Posterior vena cava (tissue), 2 donors: ENCODE results near the gene ZNF316. TPM values are rescaled to one million over a fixed set of nuclear protein-coding genes. Genes with fewer than 3 reads are reported as not detected.

Source experiments
- DNase-seq: peaks from one replicate; pipeline ENCODE4 v3.0.0-alpha.2; 2020; ENCODE audit warnings: low spot score
- intact Hi-C, 2 donors: fragments of 100-400 bp; cut with DNase I; formaldehyde crosslinking; loops; one replicate each; pipeline versions ENCODE4 v1.14.1 to v1.14.2; 2022 to 2023
- total RNA-seq, 2 donors: library from RNA; stranded (reverse); fragmentation: NEBNext Ultra II Directional; extraction: Animal tissue kit (Norgen Biotek cat#: 25700); gene quantifications; one replicate each; pipeline ENCODE4 v1.2.1, GENCODE V29; 2021
- donor health status: DM: yes; HTN: yes; CAD: no.
- donor health status: DM: yes; HTN: yes; CAD: no.

ZNF316 gene
- total RNA-seq, 2 donors from 2014 or later: 16.1 to 22.5 TPM

DNA sequence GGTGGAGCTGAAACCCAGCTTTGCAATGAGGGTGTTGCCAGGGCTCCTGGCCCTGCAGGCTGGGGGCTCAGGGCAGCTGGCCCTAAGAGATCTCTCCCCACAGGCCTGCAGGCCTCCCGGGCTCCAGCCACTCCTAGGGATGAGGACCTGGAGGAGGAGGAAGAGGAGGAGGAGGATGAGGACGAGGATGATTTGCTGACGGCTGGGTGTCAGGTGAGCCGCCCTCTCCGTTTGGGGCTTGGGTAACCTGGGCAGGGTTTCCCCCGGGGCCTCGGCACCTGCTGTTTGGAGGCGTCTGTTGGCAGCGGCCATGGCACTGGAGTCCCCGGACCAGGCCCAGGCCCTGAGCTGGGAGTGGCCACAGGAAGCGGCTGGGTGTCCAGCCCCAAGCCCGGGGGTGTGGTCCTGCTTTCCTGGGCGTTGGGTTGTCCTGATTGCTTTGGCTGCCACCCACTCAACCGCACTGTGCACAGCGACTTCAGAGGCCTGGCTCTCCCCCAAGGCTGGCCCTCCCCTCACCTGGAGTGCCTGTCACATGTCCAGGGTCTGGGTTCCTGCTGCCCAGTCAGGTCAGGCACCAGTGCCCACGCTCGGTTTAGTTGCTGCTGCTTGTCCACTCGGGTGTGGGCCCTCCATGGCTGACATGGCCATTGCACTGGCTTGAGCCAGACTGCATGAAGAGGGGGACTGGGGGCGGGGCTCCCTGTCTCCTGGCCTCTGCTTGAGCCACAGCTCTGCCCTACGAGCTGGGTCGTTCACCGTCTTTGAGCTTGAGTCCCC lies 5.9 kb downstream of the ZNF316 start:
- no peak for DNase-seq
- intact Hi-C loops: no loop called here

DNA sequence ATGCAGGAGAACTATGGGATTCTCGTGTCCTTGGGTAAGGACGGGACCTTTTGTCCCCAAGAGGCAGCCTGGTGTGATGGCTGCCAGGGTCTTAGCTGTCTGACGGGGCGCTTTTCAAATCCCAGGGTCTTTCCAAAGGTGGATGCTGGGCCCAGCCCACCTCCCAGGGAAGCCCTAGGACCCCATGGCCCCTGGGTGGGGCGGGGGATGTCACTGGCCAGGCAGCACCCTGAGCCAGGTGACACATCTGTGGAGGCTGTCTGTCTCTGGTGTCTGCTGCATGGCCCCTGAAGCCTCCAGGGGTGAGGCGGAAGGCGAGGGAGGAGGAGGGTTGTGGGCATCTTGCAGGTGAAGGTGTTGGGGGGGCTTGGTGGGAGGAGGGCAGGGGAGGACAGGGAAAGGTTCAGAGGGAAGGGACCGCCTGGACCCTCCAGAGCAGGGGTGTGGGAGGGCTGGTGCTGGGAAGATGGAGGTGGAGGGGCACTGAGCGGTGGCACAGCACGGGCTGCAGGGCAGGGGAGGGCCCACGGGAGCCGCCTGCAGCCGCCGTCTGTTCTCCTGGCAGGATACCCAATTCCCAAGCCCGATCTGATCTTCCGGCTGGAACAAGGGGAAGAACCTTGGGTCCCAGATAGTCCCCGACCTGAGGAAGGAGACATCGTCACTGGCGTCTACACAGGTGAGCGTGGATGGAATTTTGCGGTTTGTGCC lies 7.0 kb downstream of the ZNF316 start:
- DNase-seq: no peak
- intact Hi-C loops: no loop called here

DNA sequence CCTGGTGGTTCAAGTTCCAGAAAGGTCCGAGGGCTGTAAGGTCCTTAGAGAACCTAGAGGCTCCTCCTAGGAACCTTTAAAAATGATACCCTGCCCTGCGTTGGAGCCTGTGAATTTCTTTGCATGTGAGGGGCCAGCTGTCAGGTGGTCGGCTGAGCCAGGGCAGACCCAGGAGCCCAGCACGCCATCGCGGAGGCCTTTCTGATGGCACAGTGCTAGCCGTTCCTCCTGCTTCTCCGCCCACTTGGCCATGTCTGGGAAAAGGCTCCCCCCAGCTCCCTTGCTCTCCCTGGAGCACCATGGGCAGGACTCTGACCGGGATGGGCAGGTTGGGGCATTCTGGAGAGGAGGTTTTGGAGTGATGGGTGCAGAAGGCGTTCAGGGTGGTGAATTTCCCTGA lies 7.6 kb downstream of the ZNF316 start:
- intact Hi-C loops: no loop called here
- DNase-seq: no peak

DNA sequence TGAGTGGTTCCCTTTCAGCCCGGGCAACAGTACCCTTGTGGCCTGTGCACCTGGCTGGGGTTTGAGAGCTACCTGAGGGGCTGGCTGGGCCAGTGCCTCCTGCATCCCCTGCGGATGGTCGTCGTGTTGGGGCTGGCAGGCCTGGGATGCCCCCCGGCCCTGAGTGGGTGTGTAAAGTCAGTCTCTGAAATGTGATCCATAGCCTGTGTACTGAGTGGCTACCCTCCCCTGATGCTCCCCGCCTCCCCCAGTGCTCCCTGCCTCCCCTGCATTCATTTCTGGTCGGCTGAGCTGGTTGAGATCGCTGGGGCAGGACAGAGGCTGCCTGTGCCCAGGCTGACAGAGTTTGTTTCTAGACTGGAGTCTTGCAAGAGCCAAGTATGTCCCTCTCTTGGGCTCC lies 9.3 kb downstream of the ZNF316 start:
- intact Hi-C loops: no loop called here
- DNase-seq: no peak

DNA sequence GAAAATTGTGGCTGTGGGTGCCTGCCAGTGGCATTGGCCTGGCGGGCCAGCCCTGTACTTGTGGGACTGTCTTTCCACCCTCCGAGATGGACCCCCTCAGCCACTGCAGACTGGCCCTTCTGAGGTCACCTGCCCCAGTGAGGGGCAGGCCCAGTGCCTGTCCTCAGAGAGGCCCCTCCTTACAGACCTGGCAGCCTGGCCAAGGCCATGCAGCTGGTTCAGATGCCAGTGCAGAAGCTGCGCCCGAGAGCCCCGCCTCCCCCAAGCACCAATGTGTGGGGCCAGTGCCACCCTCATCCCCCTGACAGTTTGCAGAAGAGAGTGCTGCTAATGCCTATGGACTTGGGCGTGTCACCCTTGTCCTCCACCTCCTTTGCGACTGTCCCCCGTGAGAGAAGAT lies 10.0 kb downstream of the ZNF316 start:
- intact Hi-C loops: no loop called here
- no peak for DNase-seq

DNA sequence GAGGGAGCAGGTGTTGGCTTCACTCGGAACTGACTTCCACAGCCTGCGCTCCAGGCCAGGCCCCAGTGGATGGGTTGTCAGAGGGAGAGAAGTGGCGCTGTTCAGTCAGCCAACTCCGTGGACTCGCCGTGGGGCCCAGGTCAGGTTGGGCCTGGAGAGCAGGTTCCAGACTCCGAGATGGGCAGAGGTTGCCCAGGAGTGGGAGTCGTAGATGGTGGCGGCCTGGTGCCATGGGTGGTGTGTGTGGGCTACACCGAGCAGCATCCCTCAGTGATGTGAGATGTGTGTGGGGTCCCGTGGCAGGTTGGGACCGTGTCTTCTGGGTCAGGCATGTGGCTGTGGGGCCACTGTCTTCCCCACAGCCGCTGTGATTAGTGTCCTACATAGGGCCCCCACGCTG lies 10.4 kb downstream of the ZNF316 start:
- DNase-seq: no peak
- intact Hi-C loops: no loop called here

DNA sequence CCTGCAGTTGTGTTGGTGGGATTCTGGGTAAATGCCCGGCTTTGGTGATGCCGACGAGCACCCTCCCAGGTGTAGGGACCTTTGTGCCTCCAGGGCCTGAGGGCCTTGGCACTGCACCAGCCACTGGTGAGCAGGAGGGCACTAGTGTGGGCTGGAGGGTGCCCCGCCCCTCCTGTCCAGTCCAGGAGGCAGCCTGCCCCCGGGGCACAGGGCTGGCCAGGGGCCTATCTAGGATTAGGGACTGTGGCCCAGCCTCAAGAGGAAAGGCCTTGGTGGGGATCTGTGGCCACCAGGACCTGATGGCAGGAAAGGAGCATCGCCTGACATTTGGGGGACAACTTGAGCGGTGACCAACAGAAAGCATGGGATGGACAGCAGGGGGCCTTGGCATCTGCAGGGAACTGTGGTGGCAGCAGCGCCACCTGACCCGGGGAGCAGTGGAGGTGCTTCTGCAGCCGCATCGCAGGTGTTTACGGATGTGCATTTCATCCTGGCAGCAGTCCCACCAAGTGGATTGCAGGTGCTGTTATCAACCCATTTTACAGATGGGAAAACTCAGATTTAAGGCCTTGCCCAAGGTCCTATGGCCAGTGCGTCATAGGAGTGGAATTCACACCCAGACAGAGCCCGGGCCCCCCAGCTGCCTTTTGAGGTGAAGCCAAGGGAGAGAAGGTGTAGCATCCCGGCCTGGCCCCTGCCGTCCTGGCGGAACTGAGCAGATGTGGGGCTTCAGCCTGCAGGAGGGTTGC lies 11.1 kb downstream of the ZNF316 start:
- intact Hi-C loops: no loop called here
- DNase-seq: no peak

DNA sequence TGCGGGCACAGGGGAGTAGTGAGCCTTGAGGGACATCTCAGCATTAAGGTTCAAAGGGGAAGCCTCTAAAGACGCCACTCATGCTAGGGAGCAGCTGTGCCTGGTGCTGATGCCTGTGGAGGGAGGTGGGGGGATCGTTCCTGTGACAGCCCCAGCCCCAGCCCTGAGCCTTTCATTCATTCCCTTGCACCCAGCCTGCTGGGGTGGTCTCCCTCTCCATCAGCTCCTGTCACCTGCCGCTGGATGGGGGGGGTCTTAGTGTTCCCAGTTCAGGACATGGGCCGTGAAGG lies 11.6 kb downstream of the ZNF316 start:
- peak; percentile 53 for DNase-seq
- intact Hi-C loops: no loop called here

DNA sequence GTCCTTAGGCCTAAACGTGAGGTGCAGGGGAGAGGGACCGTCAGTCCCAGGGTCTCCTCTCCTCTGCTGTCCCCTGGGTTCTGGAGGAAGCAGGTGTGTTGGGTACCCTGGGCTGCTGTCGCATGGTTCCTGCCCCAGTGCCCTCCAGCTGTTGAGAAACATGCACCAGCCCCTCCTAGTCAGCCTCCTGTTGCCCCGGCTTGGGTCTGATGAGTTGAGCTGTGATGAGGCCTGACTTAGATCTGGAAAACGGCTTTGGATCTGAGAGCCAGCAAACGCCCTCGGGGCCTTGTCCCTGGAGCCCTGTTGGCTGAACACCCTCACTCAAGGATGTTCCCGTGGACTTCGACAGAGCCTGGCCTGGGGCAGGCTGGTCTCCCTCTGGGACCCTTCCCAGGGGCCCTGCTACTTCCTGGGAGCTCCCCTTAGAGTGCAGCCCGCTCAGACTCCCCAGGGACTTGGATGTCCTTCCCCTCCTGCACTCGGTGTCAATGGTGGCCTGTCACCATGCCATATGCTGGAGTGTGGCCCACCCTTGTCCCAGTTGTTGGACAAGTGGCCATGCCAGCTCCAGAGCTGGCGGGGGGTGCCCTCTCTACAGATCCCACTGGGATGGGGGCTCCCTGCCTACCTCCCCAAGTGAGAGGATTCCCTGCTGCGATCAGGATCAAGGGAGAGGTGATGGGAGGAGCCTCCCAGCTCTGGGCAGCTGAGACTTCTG lies 12.3 kb downstream of the ZNF316 start:
- intact Hi-C loops: no loop called here
- peak; percentile 75 for DNase-seq

DNA sequence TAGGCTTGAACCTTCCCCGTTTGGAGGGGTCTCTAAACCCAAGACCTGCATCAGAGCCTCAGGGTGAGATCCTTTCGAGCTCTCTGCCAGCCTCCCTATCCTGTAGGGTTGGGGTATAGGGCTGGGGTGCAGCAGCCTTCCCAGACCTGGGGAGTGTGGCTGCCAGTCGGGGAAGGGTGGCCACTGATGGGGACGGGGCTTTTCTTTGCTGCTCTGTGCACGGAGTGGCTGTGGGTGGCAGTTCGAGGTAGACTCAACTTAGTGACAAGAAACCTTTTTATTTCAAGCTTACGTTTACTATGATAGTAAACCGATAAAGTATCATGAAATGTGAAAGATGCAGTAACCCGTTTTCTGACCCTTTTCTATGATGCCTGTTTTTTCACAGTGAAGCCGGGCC lies 13.0 kb downstream of the ZNF316 start:
- intact Hi-C loops: no loop called here
- peak; percentile 52 for DNase-seq

DNA sequence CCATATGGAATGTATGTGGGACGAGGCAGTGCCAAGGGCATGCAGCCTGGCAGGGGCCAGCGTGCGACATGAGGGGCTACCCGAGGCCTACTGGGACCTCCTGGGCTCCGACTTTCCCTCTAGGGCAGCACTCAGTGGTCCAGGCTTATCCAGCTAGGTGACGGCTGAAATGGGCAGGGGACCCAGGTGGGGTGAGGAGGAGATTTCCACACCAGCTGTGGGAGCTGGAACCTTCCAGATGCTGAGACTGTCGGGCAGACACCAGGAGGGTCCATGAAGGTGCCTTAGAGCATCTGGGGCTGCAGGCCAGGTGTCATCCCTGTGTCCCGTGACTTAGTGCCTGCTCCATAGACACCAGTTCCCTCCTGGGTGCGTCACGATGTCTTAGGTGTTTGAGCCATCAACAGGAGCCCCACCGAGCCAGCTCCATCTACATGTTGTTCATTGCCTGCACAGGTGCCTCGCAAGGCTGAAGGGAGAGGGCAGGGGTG lies 13.4 kb downstream of the ZNF316 start:
- peak; percentile 46 for DNase-seq
- intact Hi-C loops: no loop called here

DNA sequence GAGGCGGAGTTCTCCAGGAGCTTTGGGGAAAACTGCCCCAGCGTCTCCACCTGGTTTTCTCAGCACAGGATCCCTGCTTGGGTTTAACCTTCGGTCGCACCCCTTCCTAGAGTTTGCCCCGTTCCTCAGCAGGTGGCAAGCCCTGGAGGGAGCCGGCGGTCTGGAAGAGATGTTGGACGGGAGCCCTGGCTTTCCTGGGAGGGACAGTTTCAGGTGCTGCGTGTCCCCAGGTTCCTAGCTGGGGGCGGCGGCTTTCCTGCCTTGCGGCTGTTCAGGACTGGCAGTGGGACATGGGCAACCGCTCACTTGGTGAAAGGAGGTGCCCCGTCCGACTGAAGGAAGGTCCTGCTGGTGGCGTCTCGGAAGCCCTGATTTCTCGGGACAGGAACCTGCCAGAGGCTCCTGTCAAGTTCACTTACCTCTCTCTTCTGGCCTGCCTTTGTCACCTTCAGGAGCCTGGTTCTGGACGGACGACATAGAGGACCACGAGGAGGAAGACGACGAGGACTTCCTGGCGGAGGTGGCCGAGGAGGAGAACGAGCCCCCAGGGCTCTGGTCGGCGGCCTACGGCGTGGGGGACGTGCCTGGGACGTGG lies 14.8 kb downstream of the ZNF316 start:
- intact Hi-C loops: no loop called here
- peak; percentile 71 for DNase-seq

DNA sequence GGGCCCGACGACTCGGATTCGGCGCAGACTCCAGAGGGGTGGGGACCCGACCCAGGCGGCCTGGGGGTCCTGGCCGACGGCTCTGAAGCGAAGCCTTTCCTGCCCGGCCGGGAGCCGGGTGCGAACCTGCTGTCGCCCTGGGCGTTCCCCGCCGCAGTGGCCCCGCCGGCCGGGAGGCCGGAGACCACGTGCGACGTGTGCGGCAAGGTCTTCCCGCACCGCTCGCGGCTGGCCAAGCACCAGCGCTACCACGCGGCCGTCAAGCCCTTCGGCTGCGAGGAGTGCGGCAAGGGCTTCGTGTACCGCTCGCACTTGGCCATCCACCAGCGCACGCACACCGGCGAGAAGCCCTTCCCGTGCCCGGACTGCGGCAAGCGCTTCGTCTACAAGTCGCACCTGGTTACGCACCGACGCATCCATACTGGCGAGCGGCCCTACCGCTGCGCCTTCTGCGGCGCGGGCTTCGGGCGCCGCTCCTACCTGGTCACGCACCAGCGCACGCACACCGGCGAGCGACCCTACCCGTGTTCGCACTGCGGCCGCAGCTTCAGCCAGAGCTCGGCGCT lies 15.4 kb downstream of the ZNF316 start:
- intact Hi-C loops: no loop called here
- DNase-seq: peak; percentile 67

DNA sequence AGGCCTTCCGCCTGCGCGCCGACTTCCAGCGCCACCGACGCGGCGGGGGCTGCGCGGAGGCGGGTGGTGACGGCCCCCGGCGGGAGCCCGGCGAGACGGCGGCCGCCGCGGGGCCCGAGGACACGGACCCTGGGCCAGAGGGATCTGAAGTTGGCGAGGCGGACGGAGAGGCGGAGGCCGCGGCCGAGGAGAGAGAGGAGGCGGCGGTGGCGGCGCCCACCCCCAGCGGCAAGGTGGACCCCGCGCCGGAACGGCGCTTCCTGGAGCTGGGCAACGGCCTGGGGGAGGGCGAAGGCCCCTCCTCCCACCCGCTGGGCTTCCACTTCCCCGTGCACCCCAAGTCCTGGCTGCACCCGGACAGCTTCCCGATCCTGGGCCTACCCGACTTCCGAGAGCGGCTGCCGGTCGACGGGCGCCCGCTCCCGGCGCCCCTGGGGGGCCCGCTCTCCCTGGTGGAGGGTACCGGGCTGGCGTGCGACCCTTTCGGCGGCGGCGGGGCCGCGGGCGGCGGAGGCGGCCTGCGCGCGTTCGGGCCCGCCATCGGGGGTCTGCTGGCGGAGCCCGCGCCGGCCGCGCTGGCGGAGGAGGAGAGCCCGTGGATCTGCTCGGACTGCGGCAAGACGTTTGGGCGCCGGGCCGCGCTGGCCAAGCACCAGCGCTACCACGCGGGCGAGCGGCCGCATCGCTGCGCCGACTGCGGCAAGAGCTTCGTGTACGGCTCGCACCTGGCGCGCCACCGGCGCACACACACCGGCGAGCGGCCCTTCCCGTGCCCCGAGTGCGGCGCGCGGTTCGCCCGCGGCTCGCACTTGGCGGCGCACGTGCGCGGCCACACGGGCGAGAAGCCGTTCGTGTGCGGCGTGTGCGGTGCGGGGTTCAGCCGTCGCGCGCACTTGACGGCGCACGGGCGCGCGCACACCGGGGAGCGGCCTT lies 16.2 kb downstream of the ZNF316 start:
- intact Hi-C loops: no loop called here
- DNase-seq: peak; percentile 60

DNA sequence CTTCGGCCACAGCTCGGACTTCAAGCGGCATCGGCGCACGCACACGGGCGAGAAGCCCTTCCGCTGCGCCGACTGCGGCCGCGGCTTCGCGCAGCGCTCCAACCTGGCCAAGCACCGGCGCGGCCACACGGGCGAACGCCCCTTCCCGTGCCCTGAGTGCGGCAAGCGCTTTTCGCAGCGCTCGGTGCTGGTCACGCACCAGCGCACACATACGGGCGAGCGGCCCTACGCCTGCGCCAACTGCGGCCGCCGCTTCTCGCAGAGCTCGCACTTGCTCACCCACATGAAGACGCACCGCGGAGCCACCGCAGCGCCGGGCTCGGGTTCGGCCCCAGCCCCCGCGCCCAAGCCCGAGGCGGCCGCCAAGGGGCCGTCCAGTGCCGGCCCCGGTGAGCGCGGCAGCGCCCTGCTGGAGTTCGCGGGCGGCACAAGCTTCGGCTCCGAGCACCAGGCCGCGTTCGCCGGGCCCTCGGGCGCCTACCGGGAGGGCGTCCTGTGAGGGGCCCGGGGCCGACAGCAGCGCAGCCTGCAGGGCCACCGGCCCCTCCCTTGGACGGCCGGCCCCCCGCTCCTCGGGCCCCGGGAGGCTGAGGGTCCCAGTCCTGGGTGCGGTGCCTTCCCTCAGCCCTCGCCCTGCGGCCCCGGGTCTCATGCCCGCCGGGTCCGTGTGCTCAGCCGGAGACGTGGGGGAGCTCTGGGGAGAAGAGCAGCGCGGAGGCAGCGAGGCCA lies 17.2 kb downstream of the ZNF316 start:
- DNase-seq: peak; percentile 74

DNA sequence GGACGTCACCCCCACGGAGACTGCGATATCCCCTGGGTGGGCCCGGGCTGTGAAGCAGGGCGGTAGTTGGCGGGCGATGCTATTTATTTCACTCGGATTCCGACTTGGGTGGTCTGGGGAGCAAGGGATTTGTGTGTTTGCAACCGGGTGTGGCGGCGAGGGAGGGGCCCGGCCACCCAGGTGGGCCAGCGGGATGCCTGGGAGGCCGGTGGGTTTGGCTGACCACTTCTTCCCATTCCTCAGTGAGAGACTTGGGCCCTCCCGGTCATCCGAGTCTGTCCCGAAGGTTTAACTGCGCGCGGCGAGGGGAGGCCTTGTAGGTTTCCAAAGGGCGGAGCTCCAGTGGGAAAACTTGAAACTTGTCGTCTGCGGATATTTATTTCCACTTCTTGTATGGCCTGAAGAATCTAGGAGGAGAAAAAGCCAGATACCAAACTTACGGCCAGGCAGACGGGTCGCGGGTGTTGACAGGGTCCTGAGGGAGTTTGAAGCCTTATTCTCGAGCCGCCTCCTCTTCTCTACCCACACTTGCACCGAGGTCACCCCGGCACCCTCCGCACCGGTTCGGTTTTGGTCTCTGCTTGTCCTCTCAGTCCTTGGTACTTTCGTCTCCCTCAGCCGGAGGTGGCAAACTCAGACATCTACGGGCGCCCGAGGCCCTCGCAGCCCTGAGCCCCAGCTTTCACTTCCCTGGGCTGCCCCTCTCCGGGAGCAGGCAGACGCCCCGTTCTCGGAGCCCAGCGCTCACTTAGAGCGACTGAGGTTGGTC lies 17.9 kb downstream of the ZNF316 start:
- intact Hi-C loops: no loop called here
- peak; percentile 66 for DNase-seq

More for the DNA sequence above, 17.2 kb downstream of the ZNF316 start:
- intact Hi-C loops: no loop called here
